ENCODE measurements around the gene ZNF362. TPM values are rescaled to one million over a fixed set of nuclear protein-coding genes. Genes with fewer than 3 reads are reported as not detected.

The ZNF362 gene
- total RNA-seq, 1 donor from 2014 or later, result 10.9 TPM

DNA sequence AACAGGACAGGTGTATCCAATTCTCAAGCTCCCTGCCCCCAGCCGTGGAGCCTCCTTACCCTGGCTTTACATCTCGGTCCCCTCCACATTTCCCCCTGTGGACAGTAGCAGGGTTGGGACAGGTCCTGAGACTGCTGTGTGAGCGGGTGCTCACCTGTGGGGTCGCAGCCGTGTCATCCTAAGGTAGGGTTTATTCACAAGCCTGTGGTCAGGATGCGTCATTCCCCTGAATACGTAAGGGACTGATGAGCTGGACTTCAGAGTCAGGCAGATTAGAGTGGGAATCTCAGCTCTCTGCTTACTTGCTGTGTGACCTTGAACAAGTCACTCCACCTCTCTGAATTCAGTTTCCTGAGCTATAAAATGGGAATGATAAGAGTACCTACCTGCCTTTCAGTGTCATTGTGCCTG is 17.7 kb downstream of the ZNF362 start:
- Histone ChIP-seq H3K9me3 (ENCODE audit: low read depth) (no peaks in the 10 kb centered on the region), H3K27ac (no peak overlapping the region), H3K4me2 (no peak overlapping the region), H3K4me1 (no peaks in the 10 kb centered on the region), H3K79me2 (ENCODE audit: low read depth) (peaks cover 43% of the 10 kb centered on the region), H2AFZ (replicated peaks) (no peak overlapping the region), H4K20me1 (ENCODE audit: low read depth) (peaks cover 68% of the 10 kb centered on the region), H3K36me3 (peaks cover 8% of the 10 kb centered on the region), H3F3A (ENCODE audit: low read depth) (no peaks in the 10 kb centered on the region), H3K9ac (no peak overlapping the region), H3K4me3 (no peak overlapping the region), H3K27me3 (no peaks in the 10 kb centered on the region)
- TF ChIP-seq, protein P1, sequence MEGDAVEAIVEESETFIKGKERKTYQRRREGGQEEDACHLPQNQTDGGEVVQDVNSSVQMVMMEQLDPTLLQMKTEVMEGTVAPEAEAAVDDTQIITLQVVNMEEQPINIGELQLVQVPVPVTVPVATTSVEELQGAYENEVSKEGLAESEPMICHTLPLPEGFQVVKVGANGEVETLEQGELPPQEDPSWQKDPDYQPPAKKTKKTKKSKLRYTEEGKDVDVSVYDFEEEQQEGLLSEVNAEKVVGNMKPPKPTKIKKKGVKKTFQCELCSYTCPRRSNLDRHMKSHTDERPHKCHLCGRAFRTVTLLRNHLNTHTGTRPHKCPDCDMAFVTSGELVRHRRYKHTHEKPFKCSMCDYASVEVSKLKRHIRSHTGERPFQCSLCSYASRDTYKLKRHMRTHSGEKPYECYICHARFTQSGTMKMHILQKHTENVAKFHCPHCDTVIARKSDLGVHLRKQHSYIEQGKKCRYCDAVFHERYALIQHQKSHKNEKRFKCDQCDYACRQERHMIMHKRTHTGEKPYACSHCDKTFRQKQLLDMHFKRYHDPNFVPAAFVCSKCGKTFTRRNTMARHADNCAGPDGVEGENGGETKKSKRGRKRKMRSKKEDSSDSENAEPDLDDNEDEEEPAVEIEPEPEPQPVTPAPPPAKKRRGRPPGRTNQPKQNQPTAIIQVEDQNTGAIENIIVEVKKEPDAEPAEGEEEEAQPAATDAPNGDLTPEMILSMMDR (IDR thresholded peaks at IDR 0.05), result no peak
- TF ChIP-seq EZH2phosphoT487 (IDR thresholded peaks at IDR 0.05) (no peak), EZH2 (IDR thresholded peaks at IDR 0.05) (no peak)
- peaks cover 24% of the 10 kb centered on the region for H3K4me1 Mint-ChIP-seq
- peaks cover 18% of the 10 kb centered on the region for H3K36me3 Mint-ChIP-seq
- no peak for DNase-seq (ENCODE audit: low spot score)
- no peak overlapping the region for H3K27ac Mint-ChIP-seq
- H3K9me3 Mint-ChIP-seq, result no peaks in the 10 kb centered on the region
- no peak overlapping the region for H3K4me3 Mint-ChIP-seq
- peaks cover 4% of the 10 kb centered on the region for H3K27me3 Mint-ChIP-seq (ENCODE audit: insufficient read depth, low read depth)

DNA sequence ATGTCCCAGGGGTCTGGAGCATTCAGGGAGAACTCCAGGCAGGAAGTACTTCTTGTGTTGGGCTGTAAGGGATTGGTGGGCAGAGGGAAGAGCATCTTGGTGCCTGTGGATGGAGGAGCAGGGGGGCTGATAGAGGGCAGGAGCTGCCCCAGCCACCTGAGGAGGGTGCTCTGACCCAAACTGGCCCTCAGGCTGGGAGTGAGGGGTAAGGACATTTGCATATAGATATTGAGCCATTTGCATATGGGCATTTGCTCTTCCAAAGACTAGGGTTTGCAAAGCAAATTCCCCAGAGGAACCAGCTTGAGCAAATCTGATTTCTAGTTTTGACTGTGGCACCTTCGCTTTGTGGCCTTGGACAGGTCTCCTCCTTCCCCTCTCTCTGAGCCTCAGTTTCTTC is 18.2 kb downstream of the ZNF362 start:
- no peaks in the 10 kb centered on the region for H3K4me1 ChIP-seq
- H3K36me3 ChIP-seq, result peaks cover 8% of the 10 kb centered on the region
- Mint-ChIP-seq H3K4me1 (peaks cover 20% of the 10 kb centered on the region), H3K27ac (peak overlapping the region; percentile 9), H3K4me3 (no peak overlapping the region), H3K27me3 (ENCODE audit: insufficient read depth, low read depth) (peaks cover 4% of the 10 kb centered on the region), H3K9me3 (no peaks in the 10 kb centered on the region), H3K36me3 (peaks cover 18% of the 10 kb centered on the region)
- no peaks in the 10 kb centered on the region for H3K27me3 ChIP-seq
- H4K20me1 ChIP-seq (ENCODE audit: low read depth), result peaks cover 63% of the 10 kb centered on the region
- no peak overlapping the region for H3K9ac ChIP-seq
- H3K4me2 ChIP-seq, result no peak overlapping the region
- no peak for DNase-seq (ENCODE audit: low spot score)
- H2AFZ ChIP-seq (replicated peaks), result no peak overlapping the region
- TF ChIP-seq EZH2phosphoT487 (IDR thresholded peaks at IDR 0.05), result no peak
- H3F3A ChIP-seq (ENCODE audit: low read depth), result no peaks in the 10 kb centered on the region
- no peaks in the 10 kb centered on the region for H3K9me3 ChIP-seq (ENCODE audit: low read depth)
- H3K27ac ChIP-seq, result no peak overlapping the region
- peaks cover 43% of the 10 kb centered on the region for H3K79me2 ChIP-seq (ENCODE audit: low read depth)
- no peak overlapping the region for H3K4me3 ChIP-seq

DNA sequence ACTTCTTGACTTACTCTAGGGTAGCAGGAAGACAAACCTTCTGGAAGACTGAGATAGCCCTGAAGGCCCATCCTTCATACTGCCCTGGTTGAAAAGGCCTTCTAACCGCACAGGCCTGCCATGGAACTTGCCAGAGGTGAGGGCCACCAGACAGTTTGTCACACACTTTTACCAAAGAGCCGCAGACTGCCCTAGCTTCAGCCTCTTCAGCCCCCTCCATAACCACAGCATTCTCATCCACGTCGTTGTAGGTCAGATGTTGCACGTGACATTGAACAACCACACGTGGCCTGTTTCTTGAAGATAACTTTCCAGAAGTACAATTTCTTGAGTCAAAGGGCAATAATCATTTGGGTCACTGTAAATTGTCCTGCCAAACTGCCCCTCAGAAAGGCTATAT is 18.9 kb downstream of the ZNF362 start:
- Mint-ChIP-seq H3K27me3 (ENCODE audit: insufficient read depth, low read depth) (peaks cover 4% of the 10 kb centered on the region), H3K4me3 (no peak overlapping the region), H3K27ac (no peak overlapping the region), H3K4me1 (peaks cover 20% of the 10 kb centered on the region), H3K36me3 (peaks cover 17% of the 10 kb centered on the region), H3K9me3 (no peaks in the 10 kb centered on the region)
- no peak for DNase-seq (ENCODE audit: low spot score)
- no peak for TF ChIP-seq EZH2phosphoT487 (IDR thresholded peaks at IDR 0.05)
- no peak for TF ChIP-seq EZH2 (IDR thresholded peaks at IDR 0.05)
- TF ChIP-seq, protein P1 (IDR thresholded peaks at IDR 0.05), result no peak
- H3K36me3 ChIP-seq, result peaks cover 8% of the 10 kb centered on the region
- no peak overlapping the region for H3K27ac ChIP-seq
- no peaks in the 10 kb centered on the region for H3F3A ChIP-seq (ENCODE audit: low read depth)
- H3K4me1 ChIP-seq, result no peaks in the 10 kb centered on the region
- H2AFZ ChIP-seq (replicated peaks), result no peak overlapping the region
- H3K27me3 ChIP-seq, result no peaks in the 10 kb centered on the region
- no peak overlapping the region for H3K4me2 ChIP-seq
- no peak overlapping the region for H3K4me3 ChIP-seq
- H3K9me3 ChIP-seq (ENCODE audit: low read depth), result no peaks in the 10 kb centered on the region
- H3K9ac ChIP-seq, result no peak overlapping the region
- H3K79me2 ChIP-seq (ENCODE audit: low read depth), result peaks cover 37% of the 10 kb centered on the region
- peaks cover 56% of the 10 kb centered on the region for H4K20me1 ChIP-seq (ENCODE audit: low read depth)

DNA sequence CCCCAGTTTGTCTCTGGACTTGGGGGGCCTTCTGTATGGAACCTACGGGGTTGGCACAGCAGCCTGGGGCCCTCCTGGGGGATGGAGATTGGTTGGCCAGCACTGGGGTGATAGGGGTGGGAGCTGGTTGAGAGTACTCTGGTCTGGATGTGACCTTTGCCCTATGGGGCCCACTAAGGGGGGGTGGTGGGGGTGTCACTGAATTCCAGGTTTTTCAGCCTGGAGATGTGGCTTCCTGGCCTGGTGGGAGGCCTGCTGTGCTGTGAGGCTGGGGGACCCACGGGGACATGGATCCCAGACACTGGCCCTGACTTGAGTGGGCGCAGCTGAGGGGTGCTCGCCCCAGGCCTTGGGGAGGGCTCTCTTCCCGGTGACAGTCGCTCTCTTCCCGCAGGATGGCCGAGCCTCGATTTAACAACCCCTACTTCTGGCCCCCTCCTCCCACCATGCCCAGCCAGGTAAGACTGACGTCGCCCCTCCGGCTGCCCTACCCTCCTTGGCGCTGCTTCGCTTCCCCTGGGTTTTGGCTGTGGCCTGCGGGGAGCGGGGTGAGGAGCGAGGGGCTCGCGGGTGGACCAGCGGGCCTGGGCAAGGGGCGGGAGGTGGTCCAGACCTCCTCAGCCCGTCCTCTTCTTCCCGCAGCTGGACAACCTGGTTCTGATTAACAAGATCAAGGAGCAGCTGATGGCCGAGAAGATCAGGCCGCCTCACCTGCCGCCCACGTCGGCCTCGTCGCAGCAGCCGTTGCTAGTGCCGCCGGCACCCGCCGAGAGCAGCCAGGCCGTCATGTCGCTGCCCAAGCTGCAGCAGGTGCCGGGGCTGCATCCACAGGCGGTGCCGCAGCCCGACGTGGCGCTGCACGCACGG is 19.6 kb downstream of the ZNF362 start:
- no peaks in the 10 kb centered on the region for H3K9me3 ChIP-seq (ENCODE audit: low read depth)
- H3K4me1 ChIP-seq, result no peaks in the 10 kb centered on the region
- no peak overlapping the region for H3K4me3 ChIP-seq
- peaks cover 8% of the 10 kb centered on the region for H3K36me3 ChIP-seq
- no peaks in the 10 kb centered on the region for H3K9me3 Mint-ChIP-seq
- no peak overlapping the region for H3K27ac Mint-ChIP-seq
- H3K79me2 ChIP-seq (ENCODE audit: low read depth), result peaks cover 29% of the 10 kb centered on the region
- DNase-seq (ENCODE audit: low spot score), result no peak
- H4K20me1 ChIP-seq (ENCODE audit: low read depth), result peaks cover 51% of the 10 kb centered on the region
- no peak overlapping the region for H2AFZ ChIP-seq (replicated peaks)
- no peak overlapping the region for H3K4me3 Mint-ChIP-seq
- TF ChIP-seq, protein P1 (IDR thresholded peaks at IDR 0.05), result no peak
- TF ChIP-seq EZH2 (IDR thresholded peaks at IDR 0.05) (no peak), EZH2phosphoT487 (IDR thresholded peaks at IDR 0.05) (no peak)
- H3K27me3 Mint-ChIP-seq (ENCODE audit: insufficient read depth, low read depth), result peaks cover 4% of the 10 kb centered on the region
- H3K4me1 Mint-ChIP-seq, result peaks cover 15% of the 10 kb centered on the region
- no peak overlapping the region for H3K27ac ChIP-seq
- no peaks in the 10 kb centered on the region for H3F3A ChIP-seq (ENCODE audit: low read depth)
- no peak overlapping the region for H3K4me2 ChIP-seq
- no peak overlapping the region for H3K9ac ChIP-seq
- H3K36me3 Mint-ChIP-seq, result peaks cover 17% of the 10 kb centered on the region
- H3K27me3 ChIP-seq, result no peaks in the 10 kb centered on the region

Data from neural progenitor cell (in vitro differentiated cells).